Heart left ventricle (tissue), 13 donors: ENCODE data around the gene SLC6A9.

ENCODE experiments used
- POLR2A ChIP-seq, 2 donors: fragments of 450-650 bp; IDR thresholded peaks; one replicate each; pipeline ENCODE4 v1.6.1; 2017; ENCODE audit warnings: antibody characterized with exemption in 2 of 2, mild to moderate bottlenecking in 2 of 2, moderate library complexity in 2 of 2
- TF ChIP-seq, protein P1 (sequence below), 12 donors: fragments of 200-600 bp; sonication (generic) in 4 of 12; IDR thresholded peaks; one replicate each; pipeline versions ENCODE4 v1.5.0 to v1.8.0; 2018 to 2022; ENCODE audit warnings: antibody characterized with exemption in 12 of 12, mild to moderate bottlenecking in 5 of 12
- donor health status: ischemic (EF 13 %, LVEDD 7.1; RV severe dilation, severe dysfunction).
- donor health status: DM: no; HTN: yes; CAD: no.
- donor health status: DM: no; HTN: no; CAD: no.
- donor health status: ischemic (EF 25% LVEDD 6.9; RV normal size, moderate dysfunction).
- donor health status: ischemic (EF 25% LVEDD 5.7; RV mildly dilated, moderate dysfunction).
- donor health status: ischemic (EF 35%, LVEDD 5.7; RV mildly dilated, moderate dysfunction).
- donor health status: nonischemic (EF 11% LVEDD 7.7; RV severe dilation, severe dysfunction).
- donor health status: DM: yes; HTN: yes; CAD: no.
- donor health status: PGD.
- donor health status: ischemic (EF 29% LVEDD 5.4; RV normal size, mild dysfunction).
- donor health status: nonischemic (EF 23%, LVEDD 6.1; RV moderate dilation, normal function).

GRCh38 chr1:43969746-43970466, 61.4 kb downstream of the SLC6A9 start, which contains the start of gene DPH2:
- TF ChIP-seq POLR2A (IDR thresholded peaks at IDR 0.05): peak in 1 of 2 donors; percentile 53
- TF ChIP-seq, protein P1, sequence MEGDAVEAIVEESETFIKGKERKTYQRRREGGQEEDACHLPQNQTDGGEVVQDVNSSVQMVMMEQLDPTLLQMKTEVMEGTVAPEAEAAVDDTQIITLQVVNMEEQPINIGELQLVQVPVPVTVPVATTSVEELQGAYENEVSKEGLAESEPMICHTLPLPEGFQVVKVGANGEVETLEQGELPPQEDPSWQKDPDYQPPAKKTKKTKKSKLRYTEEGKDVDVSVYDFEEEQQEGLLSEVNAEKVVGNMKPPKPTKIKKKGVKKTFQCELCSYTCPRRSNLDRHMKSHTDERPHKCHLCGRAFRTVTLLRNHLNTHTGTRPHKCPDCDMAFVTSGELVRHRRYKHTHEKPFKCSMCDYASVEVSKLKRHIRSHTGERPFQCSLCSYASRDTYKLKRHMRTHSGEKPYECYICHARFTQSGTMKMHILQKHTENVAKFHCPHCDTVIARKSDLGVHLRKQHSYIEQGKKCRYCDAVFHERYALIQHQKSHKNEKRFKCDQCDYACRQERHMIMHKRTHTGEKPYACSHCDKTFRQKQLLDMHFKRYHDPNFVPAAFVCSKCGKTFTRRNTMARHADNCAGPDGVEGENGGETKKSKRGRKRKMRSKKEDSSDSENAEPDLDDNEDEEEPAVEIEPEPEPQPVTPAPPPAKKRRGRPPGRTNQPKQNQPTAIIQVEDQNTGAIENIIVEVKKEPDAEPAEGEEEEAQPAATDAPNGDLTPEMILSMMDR (IDR thresholded peaks at IDR 0.05): peak in 1 of 12 donors; percentile 15
